ENCODE results near the gene SLCO2B1. TPM values are rescaled to one million over a fixed set of nuclear protein-coding genes. Genes with fewer than 3 reads are reported as not detected.

Gene SLCO2B1
- total RNA-seq, 3 donors from 2014 or later (not counting 1 experiment from before 2014, with no cell fraction given), result not detected

DNA sequence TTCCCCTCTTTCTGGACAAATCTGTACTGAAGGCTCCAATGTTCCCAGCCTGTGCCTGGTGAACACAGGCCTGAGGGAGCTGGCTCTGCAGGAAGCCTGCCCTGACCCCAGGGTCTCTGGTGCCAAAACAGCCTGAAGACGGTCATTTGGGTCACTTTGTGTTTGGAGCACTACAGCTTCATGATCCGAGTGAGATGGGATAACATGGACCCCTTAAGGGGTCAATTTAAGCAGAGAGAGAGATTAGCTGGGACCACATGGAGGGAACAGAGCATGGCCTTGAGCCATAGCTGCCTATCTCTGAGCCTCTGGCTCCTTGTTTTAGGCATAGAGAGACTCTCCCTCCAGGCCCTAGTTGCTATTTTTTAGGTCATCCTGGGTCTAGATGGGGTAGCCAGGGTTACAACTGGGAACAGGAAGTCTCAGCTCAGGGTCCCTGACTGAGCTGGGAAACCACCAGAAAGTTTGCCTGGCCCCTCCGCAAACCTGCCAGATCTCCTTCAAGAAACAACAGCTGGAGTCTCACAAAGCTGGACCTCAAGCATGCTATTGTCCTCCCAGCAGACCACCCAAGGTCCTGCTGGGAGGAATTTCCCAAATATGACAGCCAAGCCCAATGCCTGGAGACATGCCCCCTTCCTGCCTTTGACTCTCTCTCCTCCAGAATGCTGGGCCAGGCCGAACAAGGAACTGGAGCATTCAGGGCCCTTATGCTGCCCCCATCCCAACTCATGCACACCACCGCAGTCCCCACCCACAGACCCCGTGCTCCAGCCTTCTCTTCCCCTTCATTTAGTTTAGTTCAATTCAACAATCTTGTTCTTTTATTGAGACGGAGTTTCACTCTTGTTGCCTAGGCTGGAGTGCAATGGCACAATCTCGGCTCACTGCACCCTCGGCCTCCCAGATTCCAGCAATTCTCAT lies 4.0 kb downstream of the SLCO2B1 start:
- Histone ChIP-seq H3K9me3 (ENCODE audit: control insufficient read depth, insufficient read depth, low read length) (no peaks in the 10 kb centered on the region), H3K27me3 (ENCODE audit: control insufficient read depth, insufficient read depth, low read length) (no peaks in the 10 kb centered on the region), H3K4me3 (ENCODE audit: low read length) (no peak overlapping the region), H3K36me3 (ENCODE audit: control insufficient read depth, insufficient read depth, low read length) (no peaks in the 10 kb centered on the region), H3K27ac (ENCODE audit: low read length) (no peak overlapping the region), H3K4me1 (ENCODE audit: control insufficient read depth, insufficient read depth, low read length) (no peaks in the 10 kb centered on the region)
- ATAC-seq (no peak), DNase-seq (no peak)
- Mint-ChIP-seq H3K9me3 (no peaks in the 10 kb centered on the region), H3K27me3 (ENCODE audit: low read depth in 2 of 2) (peaks cover 0 to 13% of the 10 kb centered on the region in 2 donors), H3K4me1 (no peaks in the 10 kb centered on the region), H3K27ac (no peak overlapping the region), H3K36me3 (no peaks in the 10 kb centered on the region), H3K4me3 (no peak overlapping the region)
- 82% methylated on average over 9 of the region's 9 CpGs for WGBS (ENCODE audit: insufficient coverage)
- intact Hi-C loops (cut with micrococcal nuclease), result no loop called here
- TF ChIP-seq, protein P1, sequence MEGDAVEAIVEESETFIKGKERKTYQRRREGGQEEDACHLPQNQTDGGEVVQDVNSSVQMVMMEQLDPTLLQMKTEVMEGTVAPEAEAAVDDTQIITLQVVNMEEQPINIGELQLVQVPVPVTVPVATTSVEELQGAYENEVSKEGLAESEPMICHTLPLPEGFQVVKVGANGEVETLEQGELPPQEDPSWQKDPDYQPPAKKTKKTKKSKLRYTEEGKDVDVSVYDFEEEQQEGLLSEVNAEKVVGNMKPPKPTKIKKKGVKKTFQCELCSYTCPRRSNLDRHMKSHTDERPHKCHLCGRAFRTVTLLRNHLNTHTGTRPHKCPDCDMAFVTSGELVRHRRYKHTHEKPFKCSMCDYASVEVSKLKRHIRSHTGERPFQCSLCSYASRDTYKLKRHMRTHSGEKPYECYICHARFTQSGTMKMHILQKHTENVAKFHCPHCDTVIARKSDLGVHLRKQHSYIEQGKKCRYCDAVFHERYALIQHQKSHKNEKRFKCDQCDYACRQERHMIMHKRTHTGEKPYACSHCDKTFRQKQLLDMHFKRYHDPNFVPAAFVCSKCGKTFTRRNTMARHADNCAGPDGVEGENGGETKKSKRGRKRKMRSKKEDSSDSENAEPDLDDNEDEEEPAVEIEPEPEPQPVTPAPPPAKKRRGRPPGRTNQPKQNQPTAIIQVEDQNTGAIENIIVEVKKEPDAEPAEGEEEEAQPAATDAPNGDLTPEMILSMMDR (IDR thresholded peaks at IDR 0.05), result no peak

DNA sequence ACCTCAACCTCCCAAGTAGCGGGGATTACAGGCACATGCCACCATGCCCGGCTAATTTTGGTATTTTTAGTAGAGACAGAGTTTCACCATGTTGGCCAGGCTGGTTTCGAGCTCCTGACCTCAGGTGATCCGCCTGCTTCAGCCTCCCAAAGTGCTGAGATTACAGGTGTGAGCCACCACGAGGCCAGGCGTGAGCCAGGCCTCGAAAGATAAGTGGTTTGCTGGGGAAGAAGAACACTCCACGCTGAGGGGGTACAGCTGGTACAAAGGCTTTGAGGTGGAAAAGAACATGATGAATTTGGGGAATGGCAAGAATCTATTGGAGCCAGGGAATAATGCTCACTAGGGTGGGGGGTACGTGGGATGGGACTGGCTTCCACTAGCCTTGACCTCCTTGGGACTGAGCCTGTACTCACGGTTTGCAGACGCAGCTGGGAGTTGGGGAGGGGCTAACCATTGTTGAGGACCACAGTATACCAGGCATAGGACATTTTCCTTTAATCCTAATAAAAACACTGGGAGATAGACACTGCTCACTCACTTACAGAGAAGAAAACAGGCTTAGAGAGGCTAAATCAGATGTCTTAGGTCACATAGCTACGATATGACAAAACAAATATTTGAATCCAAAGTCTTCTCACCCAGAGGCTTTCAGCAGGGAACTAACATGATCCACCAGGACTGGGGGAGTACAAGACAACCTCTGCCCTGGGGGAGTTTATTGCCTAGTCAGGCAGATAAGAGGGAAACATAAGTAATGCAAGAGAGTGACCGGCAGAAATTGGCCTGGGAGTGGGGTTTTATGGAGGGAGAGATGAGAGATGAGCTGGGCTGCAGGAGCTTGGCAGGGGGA lies 4.9 kb downstream of the SLCO2B1 start:
- H3K4me1 Mint-ChIP-seq, result no peaks in the 10 kb centered on the region
- no peaks in the 10 kb centered on the region for H3K9me3 Mint-ChIP-seq
- Histone ChIP-seq H3K27me3 (ENCODE audit: control insufficient read depth, insufficient read depth, low read length) (no peaks in the 10 kb centered on the region), H3K27ac (ENCODE audit: low read length) (no peak overlapping the region), H3K4me3 (ENCODE audit: low read length) (no peak overlapping the region), H3K9me3 (ENCODE audit: control insufficient read depth, insufficient read depth, low read length) (no peaks in the 10 kb centered on the region), H3K4me1 (ENCODE audit: control insufficient read depth, insufficient read depth, low read length) (no peaks in the 10 kb centered on the region), H3K36me3 (ENCODE audit: control insufficient read depth, insufficient read depth, low read length) (no peaks in the 10 kb centered on the region)
- intact Hi-C loops (cut with micrococcal nuclease), result no loop called here
- DNase-seq (no peak), ATAC-seq (no peak)
- TF ChIP-seq, protein P1 (IDR thresholded peaks at IDR 0.05), result no peak
- WGBS (ENCODE audit: insufficient coverage), result 87% methylated on average over 13 of the region's 13 CpGs
- no peak overlapping the region for H3K27ac Mint-ChIP-seq
- no peaks in the 10 kb centered on the region for H3K36me3 Mint-ChIP-seq
- no peak overlapping the region for H3K4me3 Mint-ChIP-seq
- H3K27me3 Mint-ChIP-seq (ENCODE audit: low read depth in 2 of 2), result peaks cover 0 to 13% of the 10 kb centered on the region in 2 donors

DNA sequence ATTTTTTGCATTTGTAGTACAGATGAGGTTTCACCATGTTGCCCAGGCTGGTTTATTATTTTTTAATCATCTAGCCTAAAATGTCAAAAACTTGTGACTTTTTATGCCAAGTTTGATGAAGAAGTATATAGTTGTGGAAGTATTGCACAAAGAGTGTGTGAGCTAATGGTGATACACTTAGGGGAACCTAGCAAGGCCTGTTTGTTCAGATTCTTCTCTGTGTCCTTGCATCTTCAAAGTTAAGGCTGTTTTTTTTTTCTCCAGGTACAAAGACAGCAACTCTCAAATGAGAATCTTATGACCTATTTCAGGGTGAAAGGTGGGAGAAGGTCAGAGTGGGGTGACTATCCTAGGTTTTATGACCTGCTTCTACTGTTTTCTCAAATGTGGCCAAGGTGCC lies 7.3 kb downstream of the SLCO2B1 start:
- no peaks in the 10 kb centered on the region for H3K27me3 ChIP-seq (ENCODE audit: control insufficient read depth, insufficient read depth, low read length)
- Mint-ChIP-seq H3K9me3 (no peaks in the 10 kb centered on the region), H3K36me3 (no peaks in the 10 kb centered on the region), H3K27me3 (ENCODE audit: low read depth in 2 of 2) (peaks cover 0 to 7% of the 10 kb centered on the region in 2 donors), H3K4me3 (no peak overlapping the region), H3K27ac (no peak overlapping the region), H3K4me1 (no peaks in the 10 kb centered on the region)
- no peak overlapping the region for H3K4me3 ChIP-seq (ENCODE audit: low read length)
- no peak for DNase-seq
- no peaks in the 10 kb centered on the region for H3K9me3 ChIP-seq (ENCODE audit: control insufficient read depth, insufficient read depth, low read length)
- TF ChIP-seq, protein P1 (IDR thresholded peaks at IDR 0.05), result no peak
- H3K27ac ChIP-seq (ENCODE audit: low read length), result no peak overlapping the region
- ATAC-seq, result no peak
- H3K4me1 ChIP-seq (ENCODE audit: control insufficient read depth, insufficient read depth, low read length), result no peaks in the 10 kb centered on the region
- no peaks in the 10 kb centered on the region for H3K36me3 ChIP-seq (ENCODE audit: control insufficient read depth, insufficient read depth, low read length)
- intact Hi-C loops (cut with micrococcal nuclease), result no loop called here

Data from natural killer cell (primary cell).